H9 (cell line): Measurements from ENCODE around the gene WDR44. TPM values are rescaled to one million over a fixed set of nuclear protein-coding genes. Genes with fewer than 3 reads are reported as not detected.
"Not testable (repeated sequence)": the region's sequence is repeated elsewhere in the genome, so short reads cannot be mapped to it uniquely, and the experiment has no call there.

Experiments
- DNase-seq: peaks from one replicate; pipeline ENCODE4 v3.0.0-alpha.2; 2017
- H2AFZ ChIP-seq: one replicate; pipeline ENCODE4 v1.6.1; 2013; ENCODE audit warnings: mild to moderate bottlenecking, low read length, control low read depth, moderate library complexity
- H2AK5ac ChIP-seq: 2 replicates; pipeline ENCODE4 v1.6.1; 2013; ENCODE audit warnings: low read length, control low read depth, mixed read lengths; ENCODE audit not compliant: insufficient read length
- H2BK120ac ChIP-seq: one replicate; pipeline ENCODE4 v1.6.1; 2013; ENCODE audit warnings: low read depth, mild to moderate bottlenecking, low read length, control low read depth, inconsistent platforms; ENCODE audit not compliant: poor library complexity, severe bottlenecking
- H2BK12ac ChIP-seq: 2 replicates; pipeline ENCODE4 v1.6.1; 2013; ENCODE audit warnings: low read length, control low read depth, mixed read lengths, low read depth; ENCODE audit not compliant: insufficient read length
- H2BK15ac ChIP-seq: 2 replicates; pipeline ENCODE4 v1.6.1; 2013; ENCODE audit warnings: low read depth, low read length, control low read depth
- H2BK20ac ChIP-seq: one replicate; pipeline ENCODE4 v1.6.1; 2013; ENCODE audit warnings: low read depth, mild to moderate bottlenecking, low read length, control low read depth, inconsistent platforms; ENCODE audit not compliant: poor library complexity, severe bottlenecking
- H2BK5ac ChIP-seq: 2 replicates; pipeline ENCODE4 v1.6.1; 2013; ENCODE audit warnings: low read length, control low read depth, mixed read lengths; ENCODE audit not compliant: insufficient read length
- H3K14ac ChIP-seq: 2 replicates; pipeline ENCODE4 v1.6.1; 2013; ENCODE audit warnings: low read length, control low read depth; ENCODE audit not compliant: insufficient read depth
- H3K18ac ChIP-seq: 2 replicates; pipeline ENCODE4 v1.6.1; 2013; ENCODE audit warnings: low read depth, mild to moderate bottlenecking, mixed read lengths, low read length, control low read depth; ENCODE audit not compliant: insufficient read length
- H3K23ac ChIP-seq: 2 replicates; pipeline ENCODE4 v1.6.1; 2013; ENCODE audit warnings: low read length, control low read depth, mixed read lengths, low read depth; ENCODE audit not compliant: insufficient read length
- H3K23me2 ChIP-seq: 2 replicates; pipeline ENCODE4 v1.6.1; 2013; ENCODE audit warnings: low read depth, mild to moderate bottlenecking, mixed read lengths, low read length, control low read depth; ENCODE audit not compliant: insufficient read length, poor library complexity, severe bottlenecking
- H3K27ac ChIP-seq: 2 replicates; pipeline ENCODE4 v1.5.1; 2013; ENCODE audit warnings: low read length, control low read depth, mixed read lengths, low read depth; ENCODE audit not compliant: insufficient read length
- H3K27me3 ChIP-seq: 2 replicates; pipeline ENCODE4 v1.6.1; 2013; ENCODE audit warnings: low read length, control low read depth, inconsistent platforms; ENCODE audit not compliant: insufficient read depth
- H3K4ac ChIP-seq: 2 replicates; pipeline ENCODE4 v1.6.1; 2013; ENCODE audit warnings: low read depth, mild to moderate bottlenecking, control low read depth, inconsistent platforms, low read length, moderate library complexity
- H3K4me1 ChIP-seq: 2 replicates; pipeline ENCODE4 v1.6.1; 2013; ENCODE audit warnings: low read length, control low read depth, inconsistent platforms; ENCODE audit not compliant: insufficient read depth
- H3K4me2 ChIP-seq: 2 replicates; pipeline ENCODE4 v1.6.1; 2013; ENCODE audit warnings: low read length, control low read depth, mixed read lengths; ENCODE audit not compliant: insufficient read length, insufficient read depth
- H3K56ac ChIP-seq: 2 replicates; pipeline ENCODE4 v1.6.1; 2013; ENCODE audit warnings: low read depth, mild to moderate bottlenecking, mixed read lengths, low read length, control low read depth; ENCODE audit not compliant: insufficient read length
- H3K79me1 ChIP-seq: 2 replicates; pipeline ENCODE4 v1.6.1; 2013; ENCODE audit warnings: low read depth, mild to moderate bottlenecking, moderate library complexity, low read length, control low read depth, inconsistent platforms; ENCODE audit not compliant: insufficient read depth, poor library complexity, severe bottlenecking
- H3K79me2 ChIP-seq: 2 replicates; pipeline ENCODE4 v1.6.1; 2013; ENCODE audit warnings: low read length, control low read depth, inconsistent platforms; ENCODE audit not compliant: insufficient read depth
- H3K9ac ChIP-seq: 2 replicates; pipeline ENCODE4 v1.6.1; 2013; ENCODE audit warnings: low read length, control low read depth, mixed read lengths; ENCODE audit not compliant: insufficient read length; ENCODE audit errors: extremely low read depth
- H3K9me3 ChIP-seq: one replicate; pipeline ENCODE4 v1.6.1; 2013; ENCODE audit warnings: low read depth, low read length, inconsistent platforms; ENCODE audit not compliant: control insufficient read depth
- H3T11ph ChIP-seq: one replicate; pipeline ENCODE4 v1.6.1; 2013; ENCODE audit warnings: mild to moderate bottlenecking, low read length, control low read depth, inconsistent platforms
- H4K20me1 ChIP-seq: one replicate; pipeline ENCODE4 v1.6.1; 2013; ENCODE audit not compliant: control insufficient read depth, insufficient read length, insufficient read depth
- H4K5ac ChIP-seq: 2 replicates; pipeline ENCODE4 v1.6.1; 2013; ENCODE audit warnings: low read depth, mild to moderate bottlenecking, mixed read lengths, low read length, control low read depth; ENCODE audit not compliant: insufficient read length
- H4K8ac ChIP-seq: replicated peaks from 2 replicates; pipeline ENCODE4 v1.6.1; 2013; ENCODE audit warnings: low read length, control low read depth, mixed read lengths, low read depth; ENCODE audit not compliant: insufficient read length
- H4K91ac ChIP-seq: 2 replicates; pipeline ENCODE4 v1.6.1; 2013; ENCODE audit warnings: low read depth, mild to moderate bottlenecking, moderate library complexity, mixed read lengths, low read length, control low read depth; ENCODE audit not compliant: insufficient read length
- H3K27ac Mint-ChIP-seq, 3 experiments: 2 replicates in 2 of 3; 3 replicates in 1 of 3; pipeline ENCODE4 v1.8.0; 2020 to 2021; ENCODE audit warnings: mixed read lengths in 3 of 3, mild to moderate bottlenecking in 1 of 3, moderate library complexity in 1 of 3
- H3K27me3 Mint-ChIP-seq: 2 replicates; pipeline ENCODE4 v1.8.0; 2021; ENCODE audit warnings: low read depth, mild to moderate bottlenecking, moderate library complexity, mixed read lengths
- H3K36me3 Mint-ChIP-seq, 3 experiments: 2 replicates in 2 of 3; 3 replicates in 1 of 3; pipeline ENCODE4 v1.8.0; 2020 to 2021; ENCODE audit warnings: low read depth in 3 of 3, mixed read lengths in 3 of 3; ENCODE audit not compliant: insufficient read depth in 1 of 3
- H3K4me1 Mint-ChIP-seq, 2 experiments: 2 replicates each; pipeline ENCODE4 v1.8.0; 2020; ENCODE audit warnings: mixed read lengths in 2 of 2
- H3K4me3 Mint-ChIP-seq, 2 experiments: 2 replicates in 1 of 2; 3 replicates in 1 of 2; pipeline ENCODE4 v1.8.0; 2020 to 2021; ENCODE audit warnings: mild to moderate bottlenecking in 2 of 2, mixed read lengths in 2 of 2, moderate library complexity in 1 of 2
- H3K9me3 Mint-ChIP-seq, 2 experiments: 2 replicates in 1 of 2; 3 replicates in 1 of 2; pipeline ENCODE4 v1.8.0; 2020; ENCODE audit warnings: mild to moderate bottlenecking in 2 of 2, mixed read lengths in 2 of 2, moderate library complexity in 1 of 2
- CTCF ChIP-seq: fragments of 200-600 bp; sonication (generic); conservative IDR thresholded peaks from 3 replicates; pipeline ENCODE4 v1.8.0; 2021; ENCODE audit warnings: antibody characterized with exemption, mild to moderate bottlenecking
- WGBS: extraction: QIAGEN DNeasy Blood & Tissue Kit; methylation state at CpG from one replicate; pipeline ENCODE4 v1.1.7; 2013; ENCODE audit warnings: missing lambda C conversion rate, low lambda C conversion rate, mixed read lengths; ENCODE audit not compliant: insufficient read length; ENCODE audit errors: extremely low coverage; 5-methylcytosine and 5-hydroxymethylcytosine counted together
- total RNA-seq: library from RNA; stranded (reverse); gene quantifications from 2 replicates; pipeline ENCODE4 v1.2.1, GENCODE V29; 2021

Gene WDR44
- total RNA-seq, 1 experiment from 2014 or later = 29.6 TPM

GRCh38 chrX:118480172-118480571 lies 134.3 kb downstream of the WDR44 start:
- H3K4me2 ChIP-seq = no peak overlapping the region
- H3K79me1 ChIP-seq = no peaks in the 10 kb centered on the region
- Mint-ChIP-seq H3K27me3 (no peaks in the 10 kb centered on the region), H3K27ac (no peak overlapping the region), H3K36me3 (no peaks in the 10 kb centered on the region; a peak in 1 of 7 replicates), H3K4me1 (no peaks in the 10 kb centered on the region), H3K9me3 (peaks cover 0 to 57% of the 10 kb centered on the region in 2 experiments; a peak in 3 of 5 replicates), H3K4me3 (no peak overlapping the region)
- no peak overlapping the region for H4K91ac ChIP-seq
- no peak overlapping the region for H3K56ac ChIP-seq
- peaks cover 13% of the 10 kb centered on the region for H3K9me3 ChIP-seq
- H3K4ac ChIP-seq = no peak overlapping the region
- H2BK120ac ChIP-seq = no peak overlapping the region
- H3K79me2 ChIP-seq = no peaks in the 10 kb centered on the region
- no peak overlapping the region for H2AFZ ChIP-seq
- no peaks in the 10 kb centered on the region for H3K23me2 ChIP-seq
- no peak overlapping the region for H3K9ac ChIP-seq
- no peak overlapping the region for H3K14ac ChIP-seq
- no peaks in the 10 kb centered on the region for H3K4me1 ChIP-seq
- no peak overlapping the region for H4K8ac ChIP-seq
- H3K18ac ChIP-seq = no peak overlapping the region
- no peak for DNase-seq
- H2BK5ac ChIP-seq = no peak overlapping the region
- no peak for TF ChIP-seq CTCF
- no CpG with 5 or more reads among the region's 1 CpG for WGBS
- H2BK15ac ChIP-seq = no peak overlapping the region
- no peak overlapping the region for H2AK5ac ChIP-seq
- no peak overlapping the region for H2BK20ac ChIP-seq
- no peaks in the 10 kb centered on the region for H4K20me1 ChIP-seq
- H2BK12ac ChIP-seq = no peak overlapping the region
- H3K27ac ChIP-seq = no peak overlapping the region
- H3T11ph ChIP-seq = no peak overlapping the region
- H3K27me3 ChIP-seq = no peaks in the 10 kb centered on the region
- H3K23ac ChIP-seq = no peak overlapping the region
- H4K5ac ChIP-seq = no peak overlapping the region

- not testable (repeated sequence) for H3K27me3 Mint-ChIP-seq, H4K8ac ChIP-seq, H3K4me3 Mint-ChIP-seq, H3K4me1 ChIP-seq, H2AFZ ChIP-seq, H3T11ph ChIP-seq, H3K23ac ChIP-seq, H3K14ac ChIP-seq, H4K91ac ChIP-seq, H2BK120ac ChIP-seq, H4K20me1 ChIP-seq, H3K79me2 ChIP-seq, H3K27me3 ChIP-seq, H3K9me3 ChIP-seq, H2AK5ac ChIP-seq, H3K27ac ChIP-seq, H3K4me2 ChIP-seq, H3K4me1 Mint-ChIP-seq, H2BK12ac ChIP-seq, H3K4ac ChIP-seq, H2BK5ac ChIP-seq, H3K9ac ChIP-seq, H4K5ac ChIP-seq, H3K79me1 ChIP-seq, H3K56ac ChIP-seq, DNase-seq, H3K27ac Mint-ChIP-seq, H3K36me3 Mint-ChIP-seq, H2BK15ac ChIP-seq, H3K18ac ChIP-seq, H2BK20ac ChIP-seq, H3K23me2 ChIP-seq
- peaks cover 0 to 50% of the 10 kb centered on the region in 2 experiments; a peak in 3 of 5 replicates for H3K9me3 Mint-ChIP-seq
- no CpG with 5 or more reads among the region's 4 CpGs for WGBS
These were observed 136.5 kb downstream of the WDR44 start for GRCh38 chrX:118482384-118482783.
